Breast epithelium (tissue), 3 donors: Measurements from ENCODE around the gene IRF2.

Experiments used
- POLR2AphosphoS5 ChIP-seq, 3 donors: sonication (generic); formaldehyde crosslinking; IDR thresholded peaks; one replicate each; pipeline ENCODE4 v1.6.1; 2017; ENCODE audit warnings: antibody characterized with exemption in 3 of 3
- TF ChIP-seq, protein P1 (sequence below), 3 donors: fragments of 450-650 bp; IDR thresholded peaks; one replicate each; pipeline ENCODE4 v1.5.1; 2016 to 2017; ENCODE audit warnings: antibody characterized with exemption in 3 of 3, mild to moderate bottlenecking in 3 of 3, moderate library complexity in 3 of 3

DNA sequence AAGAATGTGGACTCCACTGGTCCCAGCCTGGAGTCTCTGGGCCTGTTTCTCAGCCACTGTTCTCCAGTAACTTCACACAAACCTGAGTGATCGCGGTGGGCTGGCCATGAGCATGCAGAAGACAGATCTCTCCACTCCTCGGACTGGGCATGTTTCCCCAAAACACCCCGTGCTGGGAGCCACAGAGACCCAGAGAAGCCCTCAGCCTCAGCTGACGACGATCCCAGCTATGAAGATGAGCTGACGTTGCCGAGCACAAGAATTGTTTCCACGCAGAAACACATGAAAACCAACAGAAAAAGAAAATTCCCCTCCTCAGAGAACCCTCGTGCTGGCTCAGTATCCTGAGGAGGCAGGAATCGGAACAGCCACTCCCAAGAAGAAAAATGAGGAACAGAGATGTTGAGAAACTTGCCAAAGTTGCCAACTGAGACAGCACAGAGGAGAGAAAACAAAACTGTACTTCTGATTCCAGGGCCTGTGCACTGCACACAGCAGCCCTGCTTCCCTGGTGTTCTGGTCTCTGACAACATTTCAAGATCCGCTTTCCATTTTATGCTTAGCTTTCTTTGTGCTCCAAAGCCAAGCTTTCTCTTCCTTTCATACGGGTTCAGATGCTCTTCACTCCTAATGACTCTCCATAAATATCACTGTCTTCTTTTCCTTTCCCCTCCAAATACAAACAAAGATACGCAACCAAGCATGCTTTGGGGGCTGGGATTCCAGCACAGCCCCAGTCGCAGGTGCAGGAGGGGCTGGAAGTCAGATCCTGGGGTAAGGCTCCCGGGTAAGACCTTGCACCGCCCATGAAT lies 81.4 kb downstream of the IRF2 start:
- TF ChIP-seq POLR2AphosphoS5 (IDR thresholded peaks at IDR 0.05) = no peak
- TF ChIP-seq, protein P1, sequence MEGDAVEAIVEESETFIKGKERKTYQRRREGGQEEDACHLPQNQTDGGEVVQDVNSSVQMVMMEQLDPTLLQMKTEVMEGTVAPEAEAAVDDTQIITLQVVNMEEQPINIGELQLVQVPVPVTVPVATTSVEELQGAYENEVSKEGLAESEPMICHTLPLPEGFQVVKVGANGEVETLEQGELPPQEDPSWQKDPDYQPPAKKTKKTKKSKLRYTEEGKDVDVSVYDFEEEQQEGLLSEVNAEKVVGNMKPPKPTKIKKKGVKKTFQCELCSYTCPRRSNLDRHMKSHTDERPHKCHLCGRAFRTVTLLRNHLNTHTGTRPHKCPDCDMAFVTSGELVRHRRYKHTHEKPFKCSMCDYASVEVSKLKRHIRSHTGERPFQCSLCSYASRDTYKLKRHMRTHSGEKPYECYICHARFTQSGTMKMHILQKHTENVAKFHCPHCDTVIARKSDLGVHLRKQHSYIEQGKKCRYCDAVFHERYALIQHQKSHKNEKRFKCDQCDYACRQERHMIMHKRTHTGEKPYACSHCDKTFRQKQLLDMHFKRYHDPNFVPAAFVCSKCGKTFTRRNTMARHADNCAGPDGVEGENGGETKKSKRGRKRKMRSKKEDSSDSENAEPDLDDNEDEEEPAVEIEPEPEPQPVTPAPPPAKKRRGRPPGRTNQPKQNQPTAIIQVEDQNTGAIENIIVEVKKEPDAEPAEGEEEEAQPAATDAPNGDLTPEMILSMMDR (IDR thresholded peaks at IDR 0.05) = no peak
